Liver (tissue), 9 donors: Measurements from ENCODE around the gene TOX2. TPM values are rescaled to one million over a fixed set of nuclear protein-coding genes. Genes with fewer than 3 reads are reported as not detected.

Experiments
- DNase-seq: peaks from one replicate; pipeline ENCODE4 v3.0.0-alpha.2; 2017; ENCODE audit warnings: low spot score
- H3K27ac ChIP-seq, 2 donors: one replicate each; pipeline ENCODE4 v1.7.0; 2013; ENCODE audit warnings: inconsistent platforms in 2 of 2, low read length in 2 of 2, control low read depth in 1 of 2, low read depth in 1 of 2, mild to moderate bottlenecking in 1 of 2
- H3K27me3 ChIP-seq, 4 donors: one replicate each; pipeline versions ENCODE4 v1.6.1 to v1.7.0; 2013; ENCODE audit warnings: low read length in 3 of 4, inconsistent platforms in 1 of 4, mild to moderate bottlenecking in 1 of 4, moderate library complexity in 1 of 4; ENCODE audit not compliant: control insufficient read depth in 4 of 4, insufficient read depth in 4 of 4
- H3K36me3 ChIP-seq, 4 donors: one replicate each; pipeline versions ENCODE4 v1.6.1 to v1.7.0; 2013; ENCODE audit warnings: low read length in 3 of 4, mild to moderate bottlenecking in 3 of 4, low read depth in 1 of 4, moderate library complexity in 1 of 4; ENCODE audit not compliant: control insufficient read depth in 4 of 4, insufficient read depth in 3 of 4
- H3K4me1 ChIP-seq, 4 donors: one replicate each; pipeline versions ENCODE4 v1.6.1 to v1.7.0; 2013; ENCODE audit warnings: low read length in 3 of 4, mild to moderate bottlenecking in 3 of 4, moderate library complexity in 1 of 4; ENCODE audit not compliant: control insufficient read depth in 4 of 4, insufficient read depth in 4 of 4
- H3K4me3 ChIP-seq, 3 donors: one replicate each; pipeline versions ENCODE4 v1.6.1 to v1.7.0; 2013; ENCODE audit warnings: low read length in 3 of 3, control low read depth in 1 of 3, low read depth in 1 of 3, mild to moderate bottlenecking in 1 of 3
- H3K9ac ChIP-seq, 2 donors: one replicate each; pipeline ENCODE4 v1.7.0; 2013; ENCODE audit warnings: low read length in 2 of 2, mild to moderate bottlenecking in 2 of 2, moderate library complexity in 2 of 2, control low read depth in 1 of 2, low read depth in 1 of 2
- H3K9me3 ChIP-seq, 4 donors: one replicate each; pipeline versions ENCODE4 v1.6.1 to v1.7.0; 2013; ENCODE audit warnings: low read length in 3 of 4; ENCODE audit not compliant: control insufficient read depth in 4 of 4
- CTCF ChIP-seq: fragments of 150-350 bp; IDR thresholded peaks from 2 replicates; pipeline ENCODE4 v1.5.1; 2017; ENCODE audit warnings: improper control_type of control experiment, low read depth, low read length; ENCODE audit not compliant: missing input control
- EGR1 ChIP-seq, 2 donors: IDR thresholded peaks; 2 replicates each; pipeline ENCODE4 v1.6.1; 2016 to 2018; ENCODE audit warnings: antibody characterized with exemption in 2 of 2, low read depth in 2 of 2
- FOXA2 ChIP-seq: IDR thresholded peaks from 2 replicates; pipeline ENCODE4 v1.6.1; 2016; ENCODE audit warnings: antibody characterized with exemption
- GABPA ChIP-seq, 2 donors: IDR thresholded peaks in 1 of 2; conservative IDR thresholded peaks in 1 of 2; 2 replicates each; pipeline ENCODE4 v1.6.1; 2016; ENCODE audit warnings: antibody characterized with exemption in 2 of 2, mild to moderate bottlenecking in 1 of 2, moderate library complexity in 1 of 2
- HNF4A ChIP-seq, 2 donors: conservative IDR thresholded peaks; 2 replicates each; pipeline ENCODE4 v1.6.1; 2016; ENCODE audit warnings: antibody characterized with exemption in 2 of 2, mild to moderate bottlenecking in 2 of 2
- HNF4G ChIP-seq: IDR thresholded peaks from 2 replicates; pipeline ENCODE4 v1.6.1; 2016; ENCODE audit warnings: antibody characterized with exemption
- JUND ChIP-seq, 2 donors: IDR thresholded peaks; 2 replicates each; pipeline ENCODE4 v1.6.1; 2016; ENCODE audit warnings: antibody characterized with exemption in 2 of 2
- NR2F2 ChIP-seq: IDR thresholded peaks from 2 replicates; pipeline ENCODE4 v1.6.1; 2016; ENCODE audit warnings: antibody characterized with exemption
- RAD21 ChIP-seq, 2 donors: IDR thresholded peaks; 2 replicates each; pipeline ENCODE4 v1.6.1; 2016; ENCODE audit warnings: antibody characterized with exemption in 2 of 2, mild to moderate bottlenecking in 2 of 2
- REST ChIP-seq: IDR thresholded peaks from 2 replicates; pipeline ENCODE4 v1.6.1; 2016; ENCODE audit warnings: antibody characterized with exemption, mild to moderate bottlenecking
- RXRA ChIP-seq, 2 donors: IDR thresholded peaks; 2 replicates each; pipeline ENCODE4 v1.6.1; 2017 to 2018; ENCODE audit warnings: antibody characterized with exemption in 2 of 2, mild to moderate bottlenecking in 1 of 2
- SP1 ChIP-seq: IDR thresholded peaks from 2 replicates; pipeline ENCODE4 v1.6.1; 2018; ENCODE audit warnings: antibody characterized with exemption, mild to moderate bottlenecking
- TAF1 ChIP-seq: conservative IDR thresholded peaks from 2 replicates; pipeline ENCODE4 v1.6.1; 2016; ENCODE audit warnings: antibody characterized with exemption, mild to moderate bottlenecking
- YY1 ChIP-seq: IDR thresholded peaks from 2 replicates; pipeline ENCODE4 v1.6.1; 2016; ENCODE audit warnings: antibody characterized with exemption, mild to moderate bottlenecking
- ZBTB33 ChIP-seq: IDR thresholded peaks from 2 replicates; pipeline ENCODE4 v1.6.1; 2016; ENCODE audit warnings: antibody characterized with exemption
- WGBS: extraction: QIAGEN DNeasy Blood & Tissue Kit; methylation state at CpG from one replicate; pipeline ENCODE4 v1.1.7; 2013; 5-methylcytosine and 5-hydroxymethylcytosine counted together
- polyA plus RNA-seq, 2 donors: library from polyadenylated mRNA; stranded (reverse) in 1 of 2; unstranded in 1 of 2; fragments of 200-250 nt in 1 of 2; fragments of >200 nt in 1 of 2; fragmentation: Nextera tagmentation in 1 of 2; extraction: Ambion mirVana in 1 of 2; gene quantifications; one replicate each; pipeline versions ENCODE4 v1.2.1 to v1.2.3, GENCODE V29; 2013 to 2015
- total RNA-seq, 2 donors: library from RNA; depleted of rRNA; stranded (reverse); fragments of >200 nt; gene quantifications; one replicate each; pipeline ENCODE4 v1.2.3, GENCODE V29; 2014
- TF ChIP-seq, protein P1 (sequence below): IDR thresholded peaks from 2 replicates; pipeline ENCODE4 v1.6.1; 2016; ENCODE audit warnings: antibody characterized with exemption
- donor health status: healthy.
- donor health status: healthy.
- donor health status: healthy.
- donor health status: healthy.
- donor health status: healthy.

TOX2 gene
- total and polyA plus RNA-seq, 4 donors = 0.33 to 2.7 (median 1.4) TPM

DNA sequence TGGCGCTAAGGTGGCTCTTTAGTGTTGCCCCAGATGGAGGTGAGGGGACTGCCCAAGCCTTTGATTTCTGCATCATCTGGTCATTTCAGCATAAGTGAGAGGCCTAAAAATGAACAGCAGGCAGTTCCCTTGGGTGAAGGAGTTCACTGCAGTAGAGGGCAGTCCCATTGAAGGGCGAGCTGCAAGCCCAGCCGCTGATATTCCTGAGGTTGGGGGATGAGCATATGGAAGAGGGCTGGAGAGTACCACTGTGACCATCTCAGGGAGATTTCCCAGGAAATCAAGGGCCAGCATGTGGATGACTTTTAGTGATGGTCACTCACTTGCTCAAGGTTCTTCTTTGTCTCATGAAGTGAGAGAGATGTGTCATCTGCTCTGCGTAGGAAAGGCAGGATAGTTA, 9.3 kb downstream of the TOX2 start:
- Histone ChIP-seq H3K9ac (no peak overlapping the region), H3K4me3 (no peak overlapping the region), H3K36me3 (no peaks in the 10 kb centered on the region), H3K4me1 (peaks cover 0 to 8% (median 0%) of the 10 kb centered on the region in 4 donors), H3K9me3 (no peaks in the 10 kb centered on the region), H3K27me3 (no peaks in the 10 kb centered on the region), H3K27ac (no peak overlapping the region)
- no peak for DNase-seq
- TF ChIP-seq, protein P1, sequence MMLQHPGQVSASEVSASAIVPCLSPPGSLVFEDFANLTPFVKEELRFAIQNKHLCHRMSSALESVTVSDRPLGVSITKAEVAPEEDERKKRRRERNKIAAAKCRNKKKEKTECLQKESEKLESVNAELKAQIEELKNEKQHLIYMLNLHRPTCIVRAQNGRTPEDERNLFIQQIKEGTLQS = no peak
- TF ChIP-seq NR2F2 = no peak
- no peak for TF ChIP-seq YY1
- no peak for TF ChIP-seq RAD21 (IDR thresholded peaks at IDR 0.05)
- TF ChIP-seq HNF4A (conservative IDR thresholded peaks at IDR 0.05) = no peak
- no peak for TF ChIP-seq JUND (IDR thresholded peaks at IDR 0.05)
- TF ChIP-seq ZBTB33 = no peak
- TF ChIP-seq RXRA (IDR thresholded peaks at IDR 0.05) = no peak
- TF ChIP-seq SP1 = no peak
- TF ChIP-seq TAF1 = no peak
- WGBS = 93% methylated on average over 4 of the region's 4 CpGs

DNA sequence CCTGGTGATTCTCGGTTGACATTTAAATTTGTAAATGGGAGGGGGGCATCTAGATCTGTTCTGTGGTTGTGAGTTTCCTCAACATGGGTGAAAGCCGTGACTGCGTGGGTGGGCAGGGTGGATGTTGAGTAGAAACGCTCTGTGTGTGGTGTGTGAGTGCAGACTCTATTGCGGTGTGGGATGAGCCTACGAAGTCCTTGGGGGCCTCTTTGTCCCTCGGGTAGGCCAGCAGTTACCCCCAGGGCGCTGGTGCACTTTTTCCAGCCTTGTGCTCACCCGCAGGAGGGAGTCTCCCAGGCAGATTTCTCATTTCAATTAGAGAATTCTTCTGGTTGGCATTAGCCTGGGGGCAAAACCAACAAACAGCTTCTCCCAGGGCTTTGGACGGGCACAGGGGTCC, 10.6 kb downstream of the TOX2 start:
- no peak for DNase-seq
- 79% methylated on average over 10 of the region's 10 CpGs for WGBS
- Histone ChIP-seq H3K36me3 (no peaks in the 10 kb centered on the region), H3K9me3 (no peaks in the 10 kb centered on the region), H3K27ac (no peak overlapping the region), H3K9ac (no peak overlapping the region), H3K4me1 (peaks cover 0 to 8% (median 0%) of the 10 kb centered on the region in 4 donors), H3K4me3 (no peak overlapping the region), H3K27me3 (no peaks in the 10 kb centered on the region)
- no peak for TF ChIP-seq HNF4G
- no peak for TF ChIP-seq RXRA (IDR thresholded peaks at IDR 0.05)
- no peak for TF ChIP-seq EGR1 (IDR thresholded peaks at IDR 0.05; ENCODE audit: low read depth in 2 of 2)
- no peak for TF ChIP-seq FOXA2
- no peak for TF ChIP-seq RAD21 (IDR thresholded peaks at IDR 0.05)
- no peak for TF ChIP-seq GABPA (IDR thresholded peaks at IDR 0.05 in 1 of 2, conservative IDR thresholded peaks at IDR 0.05 in 1 of 2)
- TF ChIP-seq SP1 = no peak
- no peak for TF ChIP-seq HNF4A (conservative IDR thresholded peaks at IDR 0.05)
- TF ChIP-seq CTCF = no peak
- no peak for TF ChIP-seq NR2F2
- no peak for TF ChIP-seq TAF1
- TF ChIP-seq REST = no peak
- TF ChIP-seq, protein P1 = no peak
